Spleen (tissue), 7 donors: ENCODE data around the gene STXBP6.

ENCODE experiments used
- POLR2AphosphoS5 ChIP-seq, 3 donors: sonication (generic); formaldehyde crosslinking; IDR thresholded peaks; one replicate each; pipeline ENCODE4 v1.5.1; 2017; ENCODE audit warnings: antibody characterized with exemption in 3 of 3
- TF ChIP-seq, protein P1 (sequence below), 11 experiments: fragments of 200-600 bp in 7 of 11; fragments of 450-650 bp in 4 of 11; sonication (generic) in 4 of 11; IDR thresholded peaks in 8 of 11; conservative IDR thresholded peaks in 3 of 11; 1 replicate in 7 of 11; 2 replicates in 4 of 11; pipeline versions ENCODE4 v1.4.0 to v1.8.0; 2016 to 2021; ENCODE audit warnings: antibody characterized with exemption in 11 of 11, inconsistent platforms in 4 of 11, mild to moderate bottlenecking in 1 of 11
- donor health status: DM: no; HTN: no; CAD: no; lungs with moderate emphysema.
- donor health status: DM: no; HTN: no; CAD: no.
- donor health status: DM: no; HTN: no; CAD: no.

DNA sequence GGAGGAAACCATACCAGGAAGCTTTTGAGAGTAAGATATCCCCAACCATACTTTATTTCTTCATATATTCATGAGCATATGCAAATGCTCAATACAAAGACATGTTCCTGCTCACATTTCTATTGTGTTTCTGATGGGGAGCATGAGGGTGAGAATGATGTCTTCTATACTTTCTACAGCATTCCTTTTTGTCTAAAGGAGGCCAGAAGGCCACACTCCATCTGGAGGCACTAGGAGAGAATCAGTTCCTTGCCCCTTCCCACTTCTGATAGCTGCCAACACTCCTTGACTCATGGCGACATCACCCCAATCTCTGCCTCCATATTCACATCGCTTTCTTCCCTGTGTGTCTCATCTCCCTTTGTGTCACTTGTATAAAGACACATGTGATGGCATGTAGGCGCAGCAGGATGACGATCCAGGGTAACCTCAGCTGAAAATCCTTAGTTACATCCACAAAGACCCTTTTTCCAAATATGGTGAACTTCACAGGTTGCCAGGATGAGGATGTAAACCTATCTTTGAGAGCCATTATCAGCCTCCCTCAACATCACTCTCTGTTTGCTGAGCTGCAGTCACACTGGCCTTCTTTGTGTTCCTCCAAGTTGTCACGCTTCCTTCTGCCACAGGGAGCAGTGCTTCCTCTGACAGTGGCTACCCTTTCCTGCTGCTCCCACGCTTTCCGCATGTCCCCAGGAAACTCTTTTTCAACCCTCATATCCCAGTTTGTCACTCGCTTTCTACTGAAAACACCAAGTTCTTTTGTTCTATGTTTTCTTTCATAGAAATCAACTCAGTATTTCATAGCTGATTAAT lies 96.9 kb downstream of the STXBP6 start:
- no peak for TF ChIP-seq POLR2AphosphoS5 (IDR thresholded peaks at IDR 0.05)
- TF ChIP-seq, protein P1, sequence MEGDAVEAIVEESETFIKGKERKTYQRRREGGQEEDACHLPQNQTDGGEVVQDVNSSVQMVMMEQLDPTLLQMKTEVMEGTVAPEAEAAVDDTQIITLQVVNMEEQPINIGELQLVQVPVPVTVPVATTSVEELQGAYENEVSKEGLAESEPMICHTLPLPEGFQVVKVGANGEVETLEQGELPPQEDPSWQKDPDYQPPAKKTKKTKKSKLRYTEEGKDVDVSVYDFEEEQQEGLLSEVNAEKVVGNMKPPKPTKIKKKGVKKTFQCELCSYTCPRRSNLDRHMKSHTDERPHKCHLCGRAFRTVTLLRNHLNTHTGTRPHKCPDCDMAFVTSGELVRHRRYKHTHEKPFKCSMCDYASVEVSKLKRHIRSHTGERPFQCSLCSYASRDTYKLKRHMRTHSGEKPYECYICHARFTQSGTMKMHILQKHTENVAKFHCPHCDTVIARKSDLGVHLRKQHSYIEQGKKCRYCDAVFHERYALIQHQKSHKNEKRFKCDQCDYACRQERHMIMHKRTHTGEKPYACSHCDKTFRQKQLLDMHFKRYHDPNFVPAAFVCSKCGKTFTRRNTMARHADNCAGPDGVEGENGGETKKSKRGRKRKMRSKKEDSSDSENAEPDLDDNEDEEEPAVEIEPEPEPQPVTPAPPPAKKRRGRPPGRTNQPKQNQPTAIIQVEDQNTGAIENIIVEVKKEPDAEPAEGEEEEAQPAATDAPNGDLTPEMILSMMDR (IDR thresholded peaks at IDR 0.05 in 8 of 11, conservative IDR thresholded peaks at IDR 0.05 in 3 of 11), result no peak
